Activated CD4-positive, alpha-beta T cell treated with anti-CD3 and anti-CD28 coated beads, Interleukin-2, amount 50 U/mL, for 16 hours (primary cell): ENCODE measurements around the gene CLEC4F.

Source experiments
- DNase-seq: peaks from one replicate; pipeline ENCODE4 v3.0.0-alpha.2; 2020

CLEC4F gene

GRCh38 chr2:70779911-70780545, 40.4 kb downstream of the CLEC4F start:
- DNase-seq: no peak

GRCh38 chr2:70779491-70779890, 40.9 kb downstream of the CLEC4F start:
- no peak for DNase-seq

GRCh38 chr2:70778676-70779075, 41.7 kb downstream of the CLEC4F start:
- DNase-seq: no peak

- DNase-seq: no peak
These were observed 42.9 kb downstream of the CLEC4F start for GRCh38 chr2:70777450-70777849.

GRCh38 chr2:70776266-70776665, 44.1 kb downstream of the CLEC4F start:
- DNase-seq: no peak

- no peak for DNase-seq
These were observed 45.3 kb downstream of the CLEC4F start for GRCh38 chr2:70775141-70775540.

- no peak for DNase-seq
These were observed 47.8 kb downstream of the CLEC4F start for GRCh38 chr2:70772486-70773155.

- DNase-seq: peak; percentile 51
These were observed 49.0 kb downstream of the CLEC4F start for GRCh38 chr2:70771446-70771845.

- DNase-seq: no peak
These were observed 50.9 kb downstream of the CLEC4F start for GRCh38 chr2:70769450-70769849.

GRCh38 chr2:70768590-70769085, 51.8 kb downstream of the CLEC4F start:
- DNase-seq: no peak

- DNase-seq: peak; percentile 59
These were observed 52.5 kb downstream of the CLEC4F start, which contains the start of gene ADD2 for GRCh38 chr2:70767699-70768589. ADD2 (minus strand) TSS chr2:70768200; CDS start chr2:70706408, 61,792 bp downstream.

GRCh38 chr2:70767079-70767698, 53.2 kb downstream of the CLEC4F start:
- no peak for DNase-seq

- no peak for DNase-seq
These were observed 53.9 kb downstream of the CLEC4F start for GRCh38 chr2:70766357-70767078.

- no peak for DNase-seq
These were observed 54.9 kb downstream of the CLEC4F start for GRCh38 chr2:70765507-70765906.

- no peak for DNase-seq
These were observed 61.0 kb downstream of the CLEC4F start for GRCh38 chr2:70759446-70759845.
